Measurements from ENCODE around the gene ANKRD36C.
"Not testable (repeated sequence)": the region's sequence is repeated elsewhere in the genome, so short reads cannot be mapped to it uniquely, and the experiment has no call there.

DNA sequence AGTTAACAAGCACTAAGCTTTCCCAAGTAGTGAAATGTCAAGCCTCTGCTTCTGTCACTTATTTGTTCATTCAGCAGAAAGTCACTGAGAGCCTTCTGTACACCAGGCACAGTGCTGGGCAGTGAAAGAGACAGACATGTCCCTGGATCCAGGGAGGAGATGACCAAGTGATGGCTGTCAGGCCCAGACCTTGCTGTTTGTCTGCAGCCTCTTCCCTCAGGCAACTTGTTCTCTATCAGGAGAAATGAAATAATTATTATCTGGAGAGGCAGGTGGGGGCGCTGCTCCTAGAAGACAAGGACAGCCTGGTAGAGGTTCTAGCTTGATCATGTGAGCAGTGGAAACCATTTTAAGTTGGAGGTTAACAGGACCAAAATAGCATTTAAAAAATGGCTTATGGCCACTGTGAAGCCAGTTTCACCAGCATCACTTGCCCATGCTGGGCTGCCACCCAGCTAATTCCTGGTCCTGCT is 21.2 kb upstream of the ANKRD36C start:
- TF ChIP-seq, protein P1, sequence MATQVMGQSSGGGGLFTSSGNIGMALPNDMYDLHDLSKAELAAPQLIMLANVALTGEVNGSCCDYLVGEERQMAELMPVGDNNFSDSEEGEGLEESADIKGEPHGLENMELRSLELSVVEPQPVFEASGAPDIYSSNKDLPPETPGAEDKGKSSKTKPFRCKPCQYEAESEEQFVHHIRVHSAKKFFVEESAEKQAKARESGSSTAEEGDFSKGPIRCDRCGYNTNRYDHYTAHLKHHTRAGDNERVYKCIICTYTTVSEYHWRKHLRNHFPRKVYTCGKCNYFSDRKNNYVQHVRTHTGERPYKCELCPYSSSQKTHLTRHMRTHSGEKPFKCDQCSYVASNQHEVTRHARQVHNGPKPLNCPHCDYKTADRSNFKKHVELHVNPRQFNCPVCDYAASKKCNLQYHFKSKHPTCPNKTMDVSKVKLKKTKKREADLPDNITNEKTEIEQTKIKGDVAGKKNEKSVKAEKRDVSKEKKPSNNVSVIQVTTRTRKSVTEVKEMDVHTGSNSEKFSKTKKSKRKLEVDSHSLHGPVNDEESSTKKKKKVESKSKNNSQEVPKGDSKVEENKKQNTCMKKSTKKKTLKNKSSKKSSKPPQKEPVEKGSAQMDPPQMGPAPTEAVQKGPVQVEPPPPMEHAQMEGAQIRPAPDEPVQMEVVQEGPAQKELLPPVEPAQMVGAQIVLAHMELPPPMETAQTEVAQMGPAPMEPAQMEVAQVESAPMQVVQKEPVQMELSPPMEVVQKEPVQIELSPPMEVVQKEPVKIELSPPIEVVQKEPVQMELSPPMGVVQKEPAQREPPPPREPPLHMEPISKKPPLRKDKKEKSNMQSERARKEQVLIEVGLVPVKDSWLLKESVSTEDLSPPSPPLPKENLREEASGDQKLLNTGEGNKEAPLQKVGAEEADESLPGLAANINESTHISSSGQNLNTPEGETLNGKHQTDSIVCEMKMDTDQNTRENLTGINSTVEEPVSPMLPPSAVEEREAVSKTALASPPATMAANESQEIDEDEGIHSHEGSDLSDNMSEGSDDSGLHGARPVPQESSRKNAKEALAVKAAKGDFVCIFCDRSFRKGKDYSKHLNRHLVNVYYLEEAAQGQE (IDR thresholded peaks at IDR 0.05; ENCODE audit: insufficient read depth in 1 of 2, low read depth in 2 of 2, low read length in 1 of 2) = not testable (repeated sequence)
- TF ChIP-seq, protein P2, sequence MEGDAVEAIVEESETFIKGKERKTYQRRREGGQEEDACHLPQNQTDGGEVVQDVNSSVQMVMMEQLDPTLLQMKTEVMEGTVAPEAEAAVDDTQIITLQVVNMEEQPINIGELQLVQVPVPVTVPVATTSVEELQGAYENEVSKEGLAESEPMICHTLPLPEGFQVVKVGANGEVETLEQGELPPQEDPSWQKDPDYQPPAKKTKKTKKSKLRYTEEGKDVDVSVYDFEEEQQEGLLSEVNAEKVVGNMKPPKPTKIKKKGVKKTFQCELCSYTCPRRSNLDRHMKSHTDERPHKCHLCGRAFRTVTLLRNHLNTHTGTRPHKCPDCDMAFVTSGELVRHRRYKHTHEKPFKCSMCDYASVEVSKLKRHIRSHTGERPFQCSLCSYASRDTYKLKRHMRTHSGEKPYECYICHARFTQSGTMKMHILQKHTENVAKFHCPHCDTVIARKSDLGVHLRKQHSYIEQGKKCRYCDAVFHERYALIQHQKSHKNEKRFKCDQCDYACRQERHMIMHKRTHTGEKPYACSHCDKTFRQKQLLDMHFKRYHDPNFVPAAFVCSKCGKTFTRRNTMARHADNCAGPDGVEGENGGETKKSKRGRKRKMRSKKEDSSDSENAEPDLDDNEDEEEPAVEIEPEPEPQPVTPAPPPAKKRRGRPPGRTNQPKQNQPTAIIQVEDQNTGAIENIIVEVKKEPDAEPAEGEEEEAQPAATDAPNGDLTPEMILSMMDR (IDR thresholded peaks at IDR 0.05) = peak; percentile 29
- TF ChIP-seq SIN3A (IDR thresholded peaks at IDR 0.05; ENCODE audit: borderline replicate concordance, insufficient read depth, low read depth, low read length); POLR2AphosphoS5 (IDR thresholded peaks at IDR 0.05; ENCODE audit: low read depth, low read length); TCF7L2 (IDR thresholded peaks at IDR 0.05; ENCODE audit: low read depth, low read length): not testable (repeated sequence)

All from Panc1 (cell line).